GM12801 (cell line): ENCODE data around the gene TINAGL1.

Experiments used
- TF ChIP-seq, protein P1 (sequence below): IDR thresholded peaks from one replicate; pipeline ENCODE4 v1.5.1; 2011; ENCODE audit warnings: control low read depth; ENCODE audit not compliant: insufficient read length; ENCODE audit errors: extremely low read depth

The TINAGL1 gene

DNA sequence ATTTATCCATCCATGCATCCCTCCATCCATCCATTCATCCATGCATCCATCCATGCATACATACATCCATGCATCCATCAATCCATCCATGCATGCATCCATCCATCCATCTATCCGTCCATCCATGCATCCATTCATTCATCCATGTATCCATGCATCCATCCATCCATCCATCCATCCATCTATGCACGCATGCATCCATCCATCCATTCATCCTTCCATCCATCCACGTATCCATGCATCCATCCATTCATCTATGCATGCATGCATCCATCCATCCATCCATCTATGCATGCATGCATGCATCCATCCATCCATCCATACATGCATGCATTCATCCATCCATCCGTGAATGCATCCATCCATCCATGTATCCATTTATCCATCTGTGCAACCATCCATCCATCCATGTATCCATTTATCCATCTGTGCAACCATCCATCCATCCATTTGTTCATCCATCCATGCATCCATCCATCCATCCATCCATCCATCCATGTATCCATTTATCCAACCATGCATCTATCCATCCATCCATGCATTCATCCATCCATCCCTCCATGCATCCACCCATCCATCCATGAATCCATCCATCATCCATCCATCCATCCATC is 30.3 kb upstream of the TINAGL1 start:
- TF ChIP-seq, protein P1, sequence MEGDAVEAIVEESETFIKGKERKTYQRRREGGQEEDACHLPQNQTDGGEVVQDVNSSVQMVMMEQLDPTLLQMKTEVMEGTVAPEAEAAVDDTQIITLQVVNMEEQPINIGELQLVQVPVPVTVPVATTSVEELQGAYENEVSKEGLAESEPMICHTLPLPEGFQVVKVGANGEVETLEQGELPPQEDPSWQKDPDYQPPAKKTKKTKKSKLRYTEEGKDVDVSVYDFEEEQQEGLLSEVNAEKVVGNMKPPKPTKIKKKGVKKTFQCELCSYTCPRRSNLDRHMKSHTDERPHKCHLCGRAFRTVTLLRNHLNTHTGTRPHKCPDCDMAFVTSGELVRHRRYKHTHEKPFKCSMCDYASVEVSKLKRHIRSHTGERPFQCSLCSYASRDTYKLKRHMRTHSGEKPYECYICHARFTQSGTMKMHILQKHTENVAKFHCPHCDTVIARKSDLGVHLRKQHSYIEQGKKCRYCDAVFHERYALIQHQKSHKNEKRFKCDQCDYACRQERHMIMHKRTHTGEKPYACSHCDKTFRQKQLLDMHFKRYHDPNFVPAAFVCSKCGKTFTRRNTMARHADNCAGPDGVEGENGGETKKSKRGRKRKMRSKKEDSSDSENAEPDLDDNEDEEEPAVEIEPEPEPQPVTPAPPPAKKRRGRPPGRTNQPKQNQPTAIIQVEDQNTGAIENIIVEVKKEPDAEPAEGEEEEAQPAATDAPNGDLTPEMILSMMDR = no peak

DNA sequence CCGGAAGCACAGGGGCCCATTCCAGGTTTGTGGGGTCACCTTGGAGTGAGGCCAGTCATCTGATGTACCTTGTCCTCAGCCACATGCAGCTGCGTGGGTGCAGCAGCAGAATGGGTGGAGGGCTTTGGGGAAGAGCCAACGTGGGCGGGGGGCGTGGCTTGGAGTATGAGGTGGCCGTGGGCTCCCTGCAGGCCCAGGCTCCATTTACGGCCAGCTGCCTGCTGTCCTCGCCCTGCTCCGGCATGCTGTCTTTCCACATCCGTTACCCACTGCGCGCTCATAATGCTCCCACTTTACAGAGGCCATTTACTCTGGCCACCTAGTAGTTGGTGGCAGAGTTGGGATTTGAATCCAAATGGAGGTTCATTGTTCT is 27.8 kb upstream of the TINAGL1 start:
- TF ChIP-seq, protein P1 = no peak

DNA sequence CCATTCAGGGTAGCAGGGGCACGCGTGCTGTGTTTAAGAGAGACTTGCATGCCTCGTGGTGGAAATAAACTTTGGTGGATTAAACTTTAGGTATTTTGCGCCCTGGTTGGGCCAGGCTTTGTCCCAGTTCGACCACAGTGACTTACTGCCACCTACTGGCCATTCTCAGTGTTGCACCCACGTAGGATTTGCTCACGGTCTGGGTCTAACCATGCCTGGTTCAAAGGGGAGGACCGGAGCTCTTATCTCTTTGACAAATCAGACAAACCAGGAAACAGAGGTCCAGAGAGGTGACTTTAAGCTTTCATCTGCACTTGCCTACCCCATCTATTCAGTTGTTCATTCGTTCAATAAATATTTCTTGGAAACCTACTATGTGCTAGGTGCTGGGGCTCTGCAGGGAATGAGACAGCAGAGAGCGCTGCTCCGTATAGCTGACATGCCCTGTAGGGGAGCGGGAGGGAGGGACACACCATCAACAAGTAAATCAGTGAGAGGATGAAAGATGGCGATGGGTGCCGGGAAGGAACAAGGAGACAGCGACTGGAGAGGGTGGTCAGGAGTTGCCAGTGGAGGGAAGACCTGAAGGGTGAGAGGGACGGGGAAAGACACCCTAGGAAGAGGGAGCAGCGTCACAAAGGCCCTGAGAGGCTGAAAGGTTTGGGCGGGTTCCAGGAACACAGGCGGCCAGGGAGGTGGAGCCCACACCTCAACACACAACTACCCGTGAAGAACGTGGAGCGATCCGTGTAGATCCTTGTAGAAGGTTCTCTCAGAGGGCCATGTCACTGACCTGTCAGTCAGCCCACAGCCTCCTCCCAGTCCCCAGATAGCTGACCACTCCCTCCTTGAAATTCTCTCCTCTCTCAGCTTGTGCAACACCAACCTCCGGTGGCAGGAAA is 27.2 kb upstream of the TINAGL1 start:
- TF ChIP-seq, protein P1 = peak; percentile 90

GRCh38 chr1:31549809-31550620 is 26.3 kb upstream of the TINAGL1 start:
- TF ChIP-seq, protein P1 = no peak

- TF ChIP-seq, protein P1 = no peak
Observed at GRCh38 chr1:31551208-31551607, 25.1 kb upstream of the TINAGL1 start.

- TF ChIP-seq, protein P1 = no peak
Observed at GRCh38 chr1:31552489-31552888, 23.8 kb upstream of the TINAGL1 start.

DNA sequence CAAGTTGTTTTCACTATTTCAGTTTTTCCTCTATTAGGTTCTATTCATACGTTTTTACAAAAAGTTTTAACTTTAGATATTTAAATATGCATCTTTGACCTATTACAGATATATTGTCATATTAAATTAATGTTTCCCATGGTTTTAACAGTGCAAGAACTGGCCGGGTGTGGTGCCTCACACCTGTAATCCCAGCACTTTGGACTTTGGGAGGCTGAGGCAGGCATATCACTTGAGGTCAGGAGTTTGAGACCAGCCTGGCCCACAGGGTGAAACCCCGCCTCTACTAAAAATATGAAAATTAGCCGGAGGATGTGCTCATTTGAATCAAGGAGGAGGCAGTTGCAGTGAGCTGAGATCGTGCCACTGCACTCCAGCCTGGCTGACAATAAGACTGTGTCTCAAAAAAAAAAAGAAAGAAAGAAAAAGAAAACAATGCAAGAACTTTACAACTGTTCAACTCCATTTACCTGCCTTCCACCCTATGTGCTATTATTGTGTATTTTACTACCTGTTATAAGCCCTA is 19.8 kb upstream of the TINAGL1 start:
- TF ChIP-seq, protein P1 = no peak
